ENCODE data around the gene ALPL.

DNA sequence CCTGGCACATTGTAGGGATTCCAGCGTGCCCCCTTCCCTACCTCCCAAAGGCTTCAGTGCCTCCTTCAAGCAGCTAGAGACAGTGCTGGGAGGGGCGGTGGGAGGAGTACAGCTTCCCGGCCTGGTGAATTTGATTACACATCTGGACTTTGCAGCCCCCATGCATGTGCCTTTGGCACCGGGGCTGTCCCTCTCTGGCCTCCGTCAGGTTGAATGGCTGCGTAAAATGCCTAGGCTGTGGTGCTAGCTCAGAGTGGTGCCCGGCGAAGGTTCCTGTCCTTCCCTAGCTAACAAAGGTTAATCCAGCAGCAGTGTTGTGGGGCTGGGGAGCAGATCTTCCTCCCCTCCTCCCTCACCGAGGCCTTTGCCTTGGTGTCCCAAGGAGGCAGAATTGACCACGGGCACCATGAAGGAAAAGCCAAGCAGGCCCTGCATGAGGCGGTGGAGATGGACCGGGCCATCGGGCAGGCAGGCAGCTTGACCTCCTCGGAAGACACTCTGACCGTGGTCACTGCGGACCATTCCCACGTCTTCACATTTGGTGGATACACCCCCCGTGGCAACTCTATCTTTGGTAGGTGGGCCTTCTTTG is 66.2 kb downstream of the ALPL start:
- TF ChIP-seq CTCF (IDR thresholded peaks at IDR 0.05) (no peak), POLR2A (IDR thresholded peaks at IDR 0.05) (no peak)
